GM18526 (cell line): Measurements from ENCODE around the gene PRPF31.

Experiments used
- POLR2A ChIP-seq: IDR thresholded peaks from 3 replicates; pipeline ENCODE4 v1.6.1; 2011; ENCODE audit not compliant: insufficient read length; ENCODE audit errors: extremely low read depth

Gene PRPF31

GRCh38 chr19:54164369-54165068, 49.0 kb downstream of the PRPF31 start:
- TF ChIP-seq POLR2A: no peak

GRCh38 chr19:54165222-54165621, 49.7 kb downstream of the PRPF31 start:
- no peak for TF ChIP-seq POLR2A

GRCh38 chr19:54168174-54168917, 52.8 kb downstream of the PRPF31 start:
- no peak for TF ChIP-seq POLR2A

DNA sequence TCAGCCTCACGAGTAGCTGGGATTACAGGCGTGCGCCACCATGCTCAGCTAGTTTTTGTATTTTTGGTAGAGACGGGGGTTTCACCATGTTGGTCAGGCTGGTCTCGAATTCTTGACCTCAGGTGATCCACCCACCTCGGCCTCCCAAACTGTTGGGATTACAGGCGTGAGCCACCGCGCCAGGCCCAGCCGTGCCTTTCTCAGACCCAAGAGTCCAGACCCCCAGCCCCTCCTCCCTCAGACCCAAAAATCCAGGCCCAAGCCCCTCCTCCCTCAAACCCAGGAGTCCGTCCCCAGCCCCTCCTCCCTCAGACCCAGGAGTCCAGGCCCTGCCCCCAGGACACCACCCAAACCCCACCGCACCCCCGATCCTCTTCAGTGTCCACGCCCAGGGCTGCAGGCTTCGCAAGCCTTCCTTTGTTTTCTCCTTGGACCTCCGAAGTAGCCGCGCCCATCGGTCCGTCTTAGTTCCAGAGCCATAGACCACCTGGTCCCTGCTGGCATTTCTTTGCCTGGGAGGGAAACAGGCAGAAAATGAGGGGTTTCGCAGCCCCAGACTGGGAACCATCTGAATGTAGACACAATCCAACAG, 53.7 kb downstream of the PRPF31 start:
- TF ChIP-seq POLR2A: no peak

DNA sequence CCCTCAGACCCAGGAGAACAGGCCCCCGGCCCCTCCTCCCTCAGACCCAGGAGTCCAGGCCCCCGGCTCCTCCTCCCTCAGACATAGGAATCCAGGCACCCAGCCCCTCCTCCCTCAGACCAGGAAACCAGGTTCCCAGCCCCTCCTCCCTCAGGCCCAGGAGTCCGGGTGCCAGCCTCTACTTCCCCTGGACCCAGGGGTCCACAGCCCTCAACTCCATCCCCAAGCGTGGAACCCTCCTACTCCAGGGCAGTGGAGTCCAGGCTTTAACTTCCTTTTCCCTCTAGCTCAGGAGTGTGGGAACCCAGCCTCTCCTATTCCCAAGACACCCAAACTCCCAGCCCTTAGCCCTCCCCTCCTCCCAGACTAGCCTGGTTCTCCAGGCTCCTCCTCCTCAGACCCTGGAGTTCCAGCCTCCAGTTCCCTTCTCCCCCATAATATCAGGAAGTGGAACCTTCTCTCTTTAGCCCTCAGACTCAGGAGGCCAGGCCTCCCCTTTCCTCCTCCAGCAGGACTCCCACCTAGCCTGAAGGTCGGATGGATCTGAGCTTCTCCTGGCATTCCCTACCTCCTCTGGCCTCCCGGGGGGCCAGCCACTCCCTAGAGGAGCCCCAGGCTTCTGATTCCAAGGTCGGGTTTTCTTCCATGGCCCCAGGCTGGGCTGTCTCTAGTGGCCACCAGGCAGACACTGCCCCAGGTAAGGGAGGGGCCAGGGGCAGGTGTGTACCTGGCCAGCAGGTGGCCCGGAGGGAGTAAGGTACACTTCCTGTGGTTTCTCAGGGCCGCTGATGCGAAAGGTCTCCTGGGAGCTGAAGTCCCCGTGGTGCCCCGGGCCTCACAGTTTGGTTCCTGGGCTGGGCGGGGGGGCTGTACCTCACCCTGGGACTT, 57.2 kb downstream of the PRPF31 start, which contains the start of gene TMC4:
TSS of gene TMC4 (minus strand) at position 690 of the 888 bp plus-strand sequence. CDS start at position 647, 43 bp downstream.
- TF ChIP-seq POLR2A: no peak

GRCh38 chr19:54173359-54173699, 57.8 kb downstream of the PRPF31 start:
- no peak for TF ChIP-seq POLR2A

- TF ChIP-seq POLR2A: no peak
These were observed 58.6 kb downstream of the PRPF31 start for GRCh38 chr19:54173951-54174834.

DNA sequence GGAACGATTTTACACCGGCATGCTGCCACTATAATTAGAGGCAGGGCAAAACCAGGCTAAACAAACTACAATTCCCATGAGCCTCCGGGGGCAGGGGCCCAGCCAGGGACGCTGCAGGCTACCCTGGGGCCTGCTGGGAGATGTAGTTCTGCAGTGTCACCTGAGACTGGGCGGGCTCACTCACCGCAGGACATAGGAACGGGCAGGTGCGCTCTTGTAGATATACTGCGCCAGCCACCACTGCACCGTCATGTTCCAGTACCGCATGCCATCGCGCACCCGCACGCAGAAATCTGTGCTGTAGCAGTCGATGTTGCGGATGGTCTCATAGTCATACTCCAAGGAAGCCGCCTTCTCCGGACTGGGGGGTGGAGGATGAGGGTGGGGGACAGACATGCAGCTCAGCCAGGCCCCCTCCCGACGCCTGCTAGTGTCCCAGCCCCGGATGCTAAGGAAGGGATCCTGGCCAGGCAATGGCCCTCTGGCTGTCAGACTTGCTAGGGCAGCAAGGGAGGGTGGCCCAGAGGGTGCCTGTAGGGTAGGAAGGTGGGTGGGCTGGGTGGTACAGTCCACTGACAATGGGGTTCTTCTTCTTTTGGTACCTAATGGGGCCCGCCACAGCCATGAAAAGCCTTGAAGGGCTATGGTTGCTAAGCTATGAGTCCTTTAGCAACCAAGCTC, 63.2 kb downstream of the PRPF31 start:
- no peak for TF ChIP-seq POLR2A

DNA sequence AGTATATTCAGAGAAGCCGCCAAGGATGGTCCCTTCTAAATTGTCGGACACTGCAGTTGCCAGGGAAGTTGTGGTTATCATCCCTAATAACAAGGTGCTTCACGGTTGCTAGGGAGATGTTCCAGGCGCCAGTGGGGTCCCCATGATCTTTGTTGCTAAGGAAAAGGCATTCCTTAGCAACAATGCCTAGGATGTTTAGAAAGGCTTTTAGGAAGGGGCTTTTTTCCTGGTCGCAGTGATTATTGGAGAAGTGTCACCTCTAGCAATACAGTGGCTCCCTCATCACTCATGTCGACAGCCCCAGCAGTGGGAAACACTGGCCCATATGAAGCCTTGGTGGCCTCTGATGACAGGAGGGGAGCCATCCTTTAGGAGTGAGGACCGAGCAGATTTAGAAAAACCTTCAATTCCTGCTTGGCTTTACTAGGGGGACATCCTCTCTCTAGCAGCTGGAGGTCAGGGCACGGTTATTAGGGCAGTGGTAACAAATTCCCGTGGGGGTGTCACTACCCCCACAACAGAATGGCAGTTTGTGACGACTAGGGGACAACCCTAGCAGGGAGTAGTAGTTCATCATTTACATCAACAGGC, 63.8 kb downstream of the PRPF31 start:
- TF ChIP-seq POLR2A: no peak

DNA sequence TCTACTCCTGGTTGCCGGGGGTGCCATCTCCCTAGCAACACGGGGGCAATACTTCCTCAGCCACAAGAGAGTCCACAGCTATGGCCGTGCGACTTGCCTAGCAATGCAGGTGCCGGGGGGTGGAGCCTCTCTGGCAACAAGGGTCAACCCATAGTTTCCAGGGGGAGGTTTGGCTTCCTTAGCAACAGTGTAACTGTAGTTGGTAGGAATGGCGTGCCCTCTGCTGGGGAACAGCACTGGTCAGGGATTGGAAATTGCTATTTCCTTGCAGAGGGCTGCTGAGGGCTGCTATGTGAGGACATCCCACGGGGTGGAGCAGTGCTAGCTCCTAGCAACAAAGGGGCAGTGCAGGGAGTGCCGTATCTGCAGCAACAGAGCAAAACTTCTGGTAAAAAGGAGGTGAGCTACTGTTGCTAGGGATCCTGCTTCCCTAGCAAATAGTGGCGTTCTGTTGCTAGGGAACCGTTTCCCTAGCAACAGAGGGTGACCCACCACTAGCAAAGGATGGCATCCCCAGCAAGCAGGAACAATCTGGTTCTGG, 64.4 kb downstream of the PRPF31 start:
- TF ChIP-seq POLR2A: no peak

GRCh38 chr19:54180691-54181091, 65.1 kb downstream of the PRPF31 start:
- no peak for TF ChIP-seq POLR2A
